B cell (primary cell): ENCODE data around the gene ADAM12. TPM values are rescaled to one million over a fixed set of nuclear protein-coding genes. Genes with fewer than 3 reads are reported as not detected.

ENCODE experiments used
- ATAC-seq: fragments of 200-7000 bp; cut with Tn5 transposase; one replicate; pipeline ENCODE4 v1.10.0; 2021; ENCODE audit warnings: low read depth, mild to moderate bottlenecking, moderate number of reproducible peaks, moderate library complexity
- CTCF ChIA-PET: fragments of 350-600 bp; sonication (Branson Sonifier 250); formaldehyde crosslinking; loops from one replicate; lab custom pipeline; 2021; ENCODE audit warnings: antibody characterized with exemption, inconsistent platforms; lab: Charles Lee
- POLR2A ChIA-PET: fragments of 350-600 bp; sonication (Branson Sonifier 250); formaldehyde crosslinking; loops from one replicate; lab custom pipeline; 2021; ENCODE audit warnings: antibody characterized with exemption; lab: Charles Lee
- DNase-seq: peaks from one replicate; pipeline ENCODE4 v3.0.0; 2013
- H2AFZ ChIP-seq: 2 replicates; pipeline ENCODE4 v1.6.1; 2012; ENCODE audit warnings: mild to moderate bottlenecking, low read depth, low read length; ENCODE audit not compliant: insufficient read depth, poor library complexity, severe bottlenecking
- H3K27ac ChIP-seq, 2 donors: 1 replicate in 1 of 2; 2 replicates in 1 of 2; pipeline ENCODE4 v1.5.1; 2012 to 2013; ENCODE audit warnings: low read length in 2 of 2, mild to moderate bottlenecking in 2 of 2, moderate library complexity in 1 of 2
- H3K27me3 ChIP-seq, 4 experiments: fragments of 200-600 bp in 1 of 4; sonication (generic) in 1 of 4; replicated peaks in 1 of 4; 1 replicate in 2 of 4; 2 replicates in 2 of 4; pipeline versions ENCODE4 v1.6.1 to v1.7.0; 2013 to 2016; ENCODE audit warnings: low read length in 3 of 4, mild to moderate bottlenecking in 2 of 4, mixed read lengths in 1 of 4, moderate library complexity in 1 of 4; ENCODE audit not compliant: insufficient read depth in 4 of 4, control insufficient read depth in 3 of 4; ENCODE audit errors: control extremely low read depth in 1 of 4
- H3K36me3 ChIP-seq, 2 experiments: replicated peaks in 1 of 2; 1 replicate in 1 of 2; 2 replicates in 1 of 2; pipeline versions ENCODE4 v1.6.1 to v1.7.1; 2013; ENCODE audit warnings: low read length in 1 of 2; ENCODE audit not compliant: insufficient read depth in 2 of 2, control insufficient read depth in 1 of 2; ENCODE audit errors: control extremely low read depth in 1 of 2, extremely low read depth in 1 of 2
- H3K4me1 ChIP-seq, 2 donors: fragments of 200-600 bp in 1 of 2; sonication (generic) in 1 of 2; 1 replicate in 1 of 2; 2 replicates in 1 of 2; pipeline versions ENCODE4 v1.5.1 to v1.6.1; 2013 to 2017; ENCODE audit warnings: low read length in 2 of 2; ENCODE audit not compliant: control insufficient read depth in 2 of 2, insufficient read depth in 2 of 2
- H3K4me2 ChIP-seq: replicated peaks from 2 replicates; pipeline ENCODE3; 2012; ENCODE audit warnings: mild to moderate bottlenecking, low read depth, low read length; ENCODE audit not compliant: poor library complexity, severe bottlenecking
- H3K4me3 ChIP-seq, 5 experiments: fragments of 200-600 bp in 1 of 5; sonication (generic) in 1 of 5; 1 replicate in 3 of 5; 2 replicates in 2 of 5; pipeline versions ENCODE4 v1.5.1 to v1.7.0; 2011 to 2016; ENCODE audit warnings: low read length in 4 of 5, mild to moderate bottlenecking in 4 of 5, low read depth in 2 of 5, control low read depth in 1 of 5, moderate library complexity in 1 of 5; ENCODE audit not compliant: insufficient read depth in 1 of 5; ENCODE audit errors: control extremely low read depth in 1 of 5, extremely low read depth in 1 of 5
- H3K79me2 ChIP-seq: fragments of 200-600 bp; sonication (generic); one replicate; pipeline ENCODE4 v1.6.0; 2016; ENCODE audit warnings: low read length; ENCODE audit not compliant: control insufficient read depth, insufficient read depth
- H3K9ac ChIP-seq: fragments of 200-600 bp; sonication (generic); 2 replicates; pipeline ENCODE4 v1.6.1; 2017; ENCODE audit warnings: mild to moderate bottlenecking, low read length, moderate library complexity
- H3K9me3 ChIP-seq, 3 donors: one replicate each; pipeline versions ENCODE4 v1.6.1 to v1.7.1; 2013; ENCODE audit warnings: low read length in 2 of 3; ENCODE audit not compliant: control insufficient read depth in 2 of 3, insufficient read depth in 1 of 3; ENCODE audit errors: control extremely low read depth in 1 of 3
- H4K20me1 ChIP-seq: 2 replicates; pipeline ENCODE4 v1.6.0; 2012; ENCODE audit warnings: mild to moderate bottlenecking, low read length; ENCODE audit not compliant: insufficient read depth, control insufficient read depth, poor library complexity, severe bottlenecking
- H3K27ac Mint-ChIP-seq: one replicate; pipeline ENCODE4 v1.8.0; 2021; ENCODE audit warnings: mixed read lengths
- H3K27me3 Mint-ChIP-seq: one replicate; pipeline ENCODE4 v1.8.0; 2021; ENCODE audit warnings: mixed read lengths
- H3K4me1 Mint-ChIP-seq: one replicate; pipeline ENCODE4 v1.8.0; 2021; ENCODE audit warnings: mixed read lengths
- H3K4me3 Mint-ChIP-seq: one replicate; pipeline ENCODE4 v1.8.0; 2021; ENCODE audit warnings: mixed read lengths
- H3K9me3 Mint-ChIP-seq: one replicate; pipeline ENCODE4 v1.8.0; 2022; ENCODE audit warnings: mixed read lengths; ENCODE audit not compliant: insufficient read depth
- CTCF ChIP-seq: fragments of 200-600 bp; IDR thresholded peaks from one replicate; pipeline ENCODE4 v1.8.0; 2022; ENCODE audit warnings: antibody characterized with exemption, mild to moderate bottlenecking
- EZH2 ChIP-seq: IDR thresholded peaks from 2 replicates; pipeline ENCODE4 v1.6.1; 2012; ENCODE audit warnings: borderline replicate concordance, low read depth, mild to moderate bottlenecking, moderate library complexity, low read length; ENCODE audit not compliant: insufficient read depth, poor library complexity, severe bottlenecking
- WGBS: methylation state at CpG from one replicate; pipeline ENCODE4 v1.1.5; 2013; ENCODE audit warnings: missing lambda C conversion rate; ENCODE audit not compliant: insufficient coverage; 5-methylcytosine and 5-hydroxymethylcytosine counted together
- intact Hi-C: fragments of 100-400 bp; cut with micrococcal nuclease; formaldehyde crosslinking; loops from one replicate; pipeline ENCODE4 v1.10.0; 2022
- polyA plus RNA-seq: library from polyadenylated mRNA; depleted of rRNA; stranded (reverse); fragments of >200 nt; gene quantifications from 2 replicates; pipeline ENCODE4 v1.2.3, GENCODE V29; 2012
- total RNA-seq, 2 donors: library from RNA; stranded (reverse); fragments of 120-200 nt in 1 of 2; gene quantifications; 1 replicate in 1 of 2; 2 replicates in 1 of 2; pipeline versions ENCODE4 v1.2.3 to v1.2.4, GENCODE V29; 2013 to 2022

The ADAM12 gene
- total and polyA plus RNA-seq, 2 donors (not counting 1 experiment from before 2014, with no cell fraction given): 0.01 to 0.22 TPM

GRCh38 chr10:126062131-126063032, 325.9 kb downstream of the ADAM12 start:
- Histone ChIP-seq H2AFZ (no peak overlapping the region), H3K9ac (no peak overlapping the region), H3K9me3 (no peaks in the 10 kb centered on the region), H4K20me1 (no peaks in the 10 kb centered on the region), H3K4me3 (no peak overlapping the region), H3K4me2 (no peak overlapping the region), H3K36me3 (no peaks in the 10 kb centered on the region), H3K27ac (no peak overlapping the region), H3K27me3 (peaks cover 0 to 4% (median 0%) of the 10 kb centered on the region in 4 experiments), H3K4me1 (no peaks in the 10 kb centered on the region), H3K79me2 (no peaks in the 10 kb centered on the region)
- H3K9me3 Mint-ChIP-seq: no peaks in the 10 kb centered on the region
- peaks cover 25% of the 10 kb centered on the region for H3K27me3 Mint-ChIP-seq
- no peak overlapping the region for H3K27ac Mint-ChIP-seq
- POLR2A ChIA-PET: no interaction called here
- intact Hi-C loops: no loop called here
- no peak for DNase-seq
- CTCF ChIA-PET: interaction anchor here (1.1 kb wide), 1 partner anchor 82 kb away, joined by 3 read pairs; no protein-coding TSS in a partner anchor
- TF ChIP-seq EZH2: no peak
- no peak for TF ChIP-seq CTCF
- H3K4me3 Mint-ChIP-seq: no peak overlapping the region
- WGBS: 97% methylated on average over 5 of the region's 11 CpGs
- ATAC-seq: no peak
- no peaks in the 10 kb centered on the region for H3K4me1 Mint-ChIP-seq

GRCh38 chr10:126061526-126061925, 326.8 kb downstream of the ADAM12 start:
- no peak overlapping the region for H3K4me3 Mint-ChIP-seq
- intact Hi-C loops: no loop called here

More at GRCh38 chr10:126061526-126061925, 326.8 kb downstream of the ADAM12 start:
- Mint-ChIP-seq H3K4me1 (no peaks in the 10 kb centered on the region), H3K9me3 (no peaks in the 10 kb centered on the region), H3K27ac (no peak overlapping the region), H3K27me3 (peaks cover 25% of the 10 kb centered on the region)
- ChIA-PET POLR2A (no interaction called here), CTCF (no interaction called here)
- Histone ChIP-seq H3K27ac (no peak overlapping the region), H3K4me2 (no peak overlapping the region), H3K9ac (no peak overlapping the region), H3K36me3 (no peaks in the 10 kb centered on the region), H3K27me3 (peaks cover 0 to 4% (median 0%) of the 10 kb centered on the region in 4 experiments), H2AFZ (no peak overlapping the region), H4K20me1 (no peaks in the 10 kb centered on the region), H3K4me1 (no peaks in the 10 kb centered on the region), H3K9me3 (no peaks in the 10 kb centered on the region), H3K79me2 (no peaks in the 10 kb centered on the region), H3K4me3 (no peak overlapping the region)
- no peak for TF ChIP-seq CTCF
- TF ChIP-seq EZH2: no peak
- no peak for ATAC-seq
- no peak for DNase-seq
- 82% methylated on average over 3 of the region's 3 CpGs for WGBS
